ENCODE measurements around the gene STARD3.

Gene STARD3

DNA sequence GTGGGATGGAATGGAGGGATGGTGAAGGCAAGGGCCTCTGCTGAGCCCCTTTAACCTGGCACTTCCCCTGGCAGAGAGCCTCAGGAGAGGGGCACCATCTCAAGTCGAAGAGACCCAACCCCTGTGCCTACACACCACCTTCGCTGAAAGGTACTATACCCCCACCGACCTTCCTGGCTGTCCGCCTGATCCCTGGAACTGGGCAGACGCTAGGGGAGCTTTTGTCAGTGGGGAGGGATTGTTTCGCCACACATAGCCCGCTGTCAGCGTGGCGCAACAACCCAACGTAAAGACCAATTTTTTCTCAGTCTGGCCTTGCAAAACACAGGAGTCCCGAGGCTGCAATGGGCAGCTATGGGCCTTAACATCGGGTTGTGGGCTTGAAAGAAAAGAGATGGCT is 7.0 kb upstream of the STARD3 start:
- no peak overlapping the region for H3K4ac ChIP-seq (ENCODE audit: low read depth, low read length)
- no peak overlapping the region for H2BK120ac ChIP-seq (ENCODE audit: insufficient read depth, low read length, poor library complexity)
- H3K9ac ChIP-seq (ENCODE audit: low read length), result no peak overlapping the region
- no peak overlapping the region for H4K91ac ChIP-seq (ENCODE audit: low read depth, low read length)
- no peak overlapping the region for H2AFZ ChIP-seq (ENCODE audit: insufficient read depth, low read length, poor library complexity)
- no peak overlapping the region for H3K18ac ChIP-seq (ENCODE audit: low read length)
- no peak overlapping the region for H2BK5ac ChIP-seq (ENCODE audit: low read depth, low read length, poor library complexity)
- H4K8ac ChIP-seq (ENCODE audit: low read depth, low read length), result no peak overlapping the region
- H3K79me1 ChIP-seq (ENCODE audit: low read length), result peaks cover 3% of the 10 kb centered on the region
- peaks cover 37% of the 10 kb centered on the region for H3K27me3 ChIP-seq (ENCODE audit: insufficient read depth, low read length)
- no peak overlapping the region for H3K14ac ChIP-seq (ENCODE audit: low read length)
- DNase-seq, result peak in 1 of 2 donors; percentile 34
- H3K4me2 ChIP-seq (ENCODE audit: low read length), result no peak overlapping the region
- H3K36me3 ChIP-seq (ENCODE audit: control insufficient read depth in 1 of 2, insufficient read depth in 2 of 2, low read length in 2 of 2), result no peaks in the 10 kb centered on the region
- H2BK12ac ChIP-seq (ENCODE audit: low read length), result no peak overlapping the region
- H3K27ac ChIP-seq (ENCODE audit: low read depth, low read length), result no peak overlapping the region
- H4K12ac ChIP-seq (ENCODE audit: low read depth, low read length), result no peak overlapping the region
- no peak overlapping the region for H2AK5ac ChIP-seq (ENCODE audit: low read length)
- no peak overlapping the region for H3K4me3 ChIP-seq (ENCODE audit: low read depth, low read length)
- H3K9me3 ChIP-seq (ENCODE audit: insufficient read depth, low read depth, low read length), result no peaks in the 10 kb centered on the region
- H3K79me2 ChIP-seq (ENCODE audit: control insufficient read depth, insufficient read depth, low read length, poor library complexity), result no peaks in the 10 kb centered on the region
- WGBS (ENCODE audit: extremely low coverage, insufficient coverage, insufficient read length), result no CpG with 5 or more reads among the region's 12 CpGs
- H3K4me1 ChIP-seq (ENCODE audit: control insufficient read depth in 1 of 2, insufficient read depth in 2 of 2, low read length in 2 of 2), result peaks cover 8 to 13% of the 10 kb centered on the region in 2 experiments
- no peak overlapping the region for H3K23ac ChIP-seq (ENCODE audit: low read length)

DNA sequence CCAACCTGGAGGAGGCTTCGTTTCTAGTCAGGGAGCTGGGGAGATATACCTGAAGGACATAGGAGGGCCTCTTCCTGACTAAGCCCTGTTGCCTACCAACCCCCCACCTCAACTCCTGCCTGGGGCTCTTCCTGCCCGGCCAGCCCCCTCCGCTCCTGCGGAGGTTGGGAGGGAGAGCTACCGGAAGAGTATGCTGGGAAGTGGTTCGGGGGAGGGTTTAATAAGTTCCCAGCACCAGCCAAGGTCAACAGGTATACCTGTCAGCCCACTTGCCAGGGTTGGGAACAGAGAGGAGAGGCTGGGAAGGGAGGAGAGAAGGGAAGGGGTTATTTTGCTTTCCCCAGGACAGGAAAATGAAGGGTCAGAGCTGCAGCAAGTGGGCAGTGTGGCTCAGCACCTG is 5.5 kb upstream of the STARD3 start:
- Histone ChIP-seq H3K36me3 (ENCODE audit: control insufficient read depth in 1 of 2, insufficient read depth in 2 of 2, low read length in 2 of 2) (no peaks in the 10 kb centered on the region), H2AK5ac (ENCODE audit: low read length) (peak overlapping the region; percentile 32), H4K12ac (ENCODE audit: low read depth, low read length) (no peak overlapping the region), H3K23ac (ENCODE audit: low read length) (no peak overlapping the region), H3K18ac (ENCODE audit: low read length) (no peak overlapping the region), H3K14ac (ENCODE audit: low read length) (no peak overlapping the region), H3K4me3 (ENCODE audit: low read depth, low read length) (no peak overlapping the region), H3K79me1 (ENCODE audit: low read length) (peaks cover 3% of the 10 kb centered on the region), H3K4ac (ENCODE audit: low read depth, low read length) (no peak overlapping the region), H3K4me2 (ENCODE audit: low read length) (no peak overlapping the region), H2BK120ac (ENCODE audit: insufficient read depth, low read length, poor library complexity) (peak overlapping the region; percentile 46), H3K9me3 (ENCODE audit: insufficient read depth, low read depth, low read length) (no peaks in the 10 kb centered on the region), H3K9ac (ENCODE audit: low read length) (no peak overlapping the region), H4K91ac (ENCODE audit: low read depth, low read length) (peak overlapping the region; percentile 17), H3K27me3 (ENCODE audit: insufficient read depth, low read length) (peaks cover 22% of the 10 kb centered on the region), H3K79me2 (ENCODE audit: control insufficient read depth, insufficient read depth, low read length, poor library complexity) (no peaks in the 10 kb centered on the region), H3K27ac (ENCODE audit: low read depth, low read length) (no peak overlapping the region), H2BK12ac (ENCODE audit: low read length) (peak overlapping the region; percentile 19), H3K4me1 (ENCODE audit: control insufficient read depth in 1 of 2, insufficient read depth in 2 of 2, low read length in 2 of 2) (peaks cover 8 to 13% of the 10 kb centered on the region in 2 experiments), H2BK5ac (ENCODE audit: low read depth, low read length, poor library complexity) (no peak overlapping the region), H4K8ac (ENCODE audit: low read depth, low read length) (peak overlapping the region; percentile 63), H2AFZ (ENCODE audit: insufficient read depth, low read length, poor library complexity) (no peak overlapping the region)
- DNase-seq, result no peak
- WGBS (ENCODE audit: extremely low coverage, insufficient coverage, insufficient read length), result no CpG with 5 or more reads among the region's 6 CpGs

DNA sequence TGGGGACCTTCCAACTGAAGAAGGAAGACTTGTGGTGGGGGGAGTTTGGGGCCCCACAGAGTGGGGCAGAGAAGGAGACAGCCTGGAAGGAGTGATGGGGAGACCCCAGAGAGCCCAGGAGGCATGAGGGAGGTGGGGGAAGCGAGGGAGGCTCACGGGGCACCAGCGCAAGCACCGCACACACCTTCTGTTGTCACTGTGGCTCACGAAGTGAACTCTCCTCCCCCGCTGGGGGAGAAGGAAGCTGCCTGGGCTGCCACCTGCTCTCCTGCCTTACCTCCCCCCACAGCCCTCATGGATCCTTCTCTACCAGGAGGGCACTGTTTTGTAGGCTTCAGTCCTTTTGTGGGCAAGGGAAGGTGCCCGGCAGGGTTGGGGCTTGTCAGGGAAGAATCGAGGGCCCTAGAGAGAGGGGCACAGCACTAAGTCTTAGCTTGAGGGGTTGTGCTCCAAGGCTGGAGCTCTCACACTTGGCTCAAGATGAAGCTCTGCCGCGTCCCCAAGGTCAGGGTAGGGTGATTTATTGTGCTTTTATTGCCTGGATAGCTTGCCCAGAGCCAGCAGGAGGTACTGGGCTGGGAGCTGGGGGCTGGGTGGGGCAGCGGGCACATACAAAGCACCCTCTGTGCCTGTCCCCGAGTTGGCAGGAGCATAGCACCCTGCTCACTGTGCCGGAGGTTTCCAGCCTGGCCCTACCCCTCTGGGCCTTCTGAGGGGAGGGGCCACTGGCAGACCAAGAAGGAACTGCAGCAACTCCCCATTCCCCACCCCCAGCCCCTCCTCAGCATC is 4.6 kb upstream of the STARD3 start:
- Histone ChIP-seq H3K4me3 (ENCODE audit: low read depth, low read length) (no peak overlapping the region), H3K9ac (ENCODE audit: low read length) (no peak overlapping the region), H2AK5ac (ENCODE audit: low read length) (no peak overlapping the region), H2BK12ac (ENCODE audit: low read length) (no peak overlapping the region), H3K4me1 (ENCODE audit: control insufficient read depth in 1 of 2, insufficient read depth in 2 of 2, low read length in 2 of 2) (peaks cover 8 to 12% of the 10 kb centered on the region in 2 experiments), H3K27ac (ENCODE audit: low read depth, low read length) (no peak overlapping the region), H2BK120ac (ENCODE audit: insufficient read depth, low read length, poor library complexity) (no peak overlapping the region), H2AFZ (ENCODE audit: insufficient read depth, low read length, poor library complexity) (no peak overlapping the region), H3K18ac (ENCODE audit: low read length) (no peak overlapping the region), H3K4me2 (ENCODE audit: low read length) (no peak overlapping the region), H4K12ac (ENCODE audit: low read depth, low read length) (no peak overlapping the region), H3K79me1 (ENCODE audit: low read length) (peaks cover 9% of the 10 kb centered on the region), H3K4ac (ENCODE audit: low read depth, low read length) (no peak overlapping the region), H3K36me3 (ENCODE audit: control insufficient read depth in 1 of 2, insufficient read depth in 2 of 2, low read length in 2 of 2) (no peaks in the 10 kb centered on the region), H4K8ac (ENCODE audit: low read depth, low read length) (no peak overlapping the region), H3K23ac (ENCODE audit: low read length) (no peak overlapping the region), H3K9me3 (ENCODE audit: insufficient read depth, low read depth, low read length) (no peaks in the 10 kb centered on the region), H4K91ac (ENCODE audit: low read depth, low read length) (no peak overlapping the region), H2BK5ac (ENCODE audit: low read depth, low read length, poor library complexity) (no peak overlapping the region), H3K27me3 (ENCODE audit: insufficient read depth, low read length) (peaks cover 13% of the 10 kb centered on the region), H3K14ac (ENCODE audit: low read length) (no peak overlapping the region), H3K79me2 (ENCODE audit: control insufficient read depth, insufficient read depth, low read length, poor library complexity) (peaks cover 4% of the 10 kb centered on the region)
- no peak for DNase-seq
- no CpG with 5 or more reads among the region's 13 CpGs for WGBS (ENCODE audit: extremely low coverage, insufficient coverage, insufficient read length)

DNA sequence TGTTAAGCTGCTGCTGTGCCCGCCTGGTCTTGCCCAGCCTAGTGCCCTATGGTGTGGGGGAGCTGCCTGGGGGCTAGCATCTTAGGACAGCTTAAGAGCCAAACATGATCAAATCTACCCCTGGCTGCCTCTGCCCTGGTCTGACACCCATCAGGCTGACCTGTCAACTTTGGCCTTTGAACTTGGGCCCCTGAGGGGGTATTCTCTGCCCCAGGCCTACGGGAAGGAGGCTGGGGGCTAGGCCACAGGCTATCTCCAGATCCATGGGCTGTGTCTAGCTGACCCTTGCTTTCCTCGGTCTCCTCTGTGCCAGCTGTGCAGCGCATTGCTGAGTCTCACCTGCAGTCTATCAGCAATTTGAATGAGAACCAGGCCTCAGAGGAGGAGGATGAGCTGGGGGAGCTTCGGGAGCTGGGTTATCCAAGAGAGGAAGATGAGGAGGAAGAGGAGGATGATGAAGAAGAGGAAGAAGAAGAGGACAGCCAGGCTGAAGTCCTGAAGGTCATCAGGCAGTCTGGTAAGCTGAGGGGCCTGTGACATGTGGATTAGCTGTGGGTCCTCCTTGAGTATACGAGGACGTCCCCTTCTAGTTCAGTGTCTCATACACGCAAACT is 3.3 kb upstream of the STARD3 start:
- H2BK12ac ChIP-seq (ENCODE audit: low read length), result no peak overlapping the region
- DNase-seq, result no peak
- H3K4me2 ChIP-seq (ENCODE audit: low read length), result no peak overlapping the region
- H3K79me1 ChIP-seq (ENCODE audit: low read length), result peaks cover 10% of the 10 kb centered on the region
- no peak overlapping the region for H3K4me3 ChIP-seq (ENCODE audit: low read depth, low read length)
- no peak overlapping the region for H3K27ac ChIP-seq (ENCODE audit: low read depth, low read length)
- no peak overlapping the region for H2AFZ ChIP-seq (ENCODE audit: insufficient read depth, low read length, poor library complexity)
- no peak overlapping the region for H3K23ac ChIP-seq (ENCODE audit: low read length)
- H3K4me1 ChIP-seq (ENCODE audit: control insufficient read depth in 1 of 2, insufficient read depth in 2 of 2, low read length in 2 of 2), result peaks cover 16% of the 10 kb centered on the region in 2 experiments
- H3K18ac ChIP-seq (ENCODE audit: low read length), result no peak overlapping the region
- no peak overlapping the region for H3K4ac ChIP-seq (ENCODE audit: low read depth, low read length)
- H3K27me3 ChIP-seq (ENCODE audit: insufficient read depth, low read length), result peaks cover under 1% of the 10 kb centered on the region
- no peaks in the 10 kb centered on the region for H3K9me3 ChIP-seq (ENCODE audit: insufficient read depth, low read depth, low read length)
- H2AK5ac ChIP-seq (ENCODE audit: low read length), result no peak overlapping the region
- H3K36me3 ChIP-seq (ENCODE audit: control insufficient read depth in 1 of 2, insufficient read depth in 2 of 2, low read length in 2 of 2), result no peaks in the 10 kb centered on the region
- no peak overlapping the region for H4K12ac ChIP-seq (ENCODE audit: low read depth, low read length)
- H4K8ac ChIP-seq (ENCODE audit: low read depth, low read length), result no peak overlapping the region
- H3K14ac ChIP-seq (ENCODE audit: low read length), result no peak overlapping the region
- no peak overlapping the region for H3K9ac ChIP-seq (ENCODE audit: low read length)
- no peak overlapping the region for H2BK5ac ChIP-seq (ENCODE audit: low read depth, low read length, poor library complexity)
- peaks cover 4% of the 10 kb centered on the region for H3K79me2 ChIP-seq (ENCODE audit: control insufficient read depth, insufficient read depth, low read length, poor library complexity)
- H2BK120ac ChIP-seq (ENCODE audit: insufficient read depth, low read length, poor library complexity), result no peak overlapping the region
- H4K91ac ChIP-seq (ENCODE audit: low read depth, low read length), result no peak overlapping the region
- no CpG with 5 or more reads among the region's 8 CpGs for WGBS (ENCODE audit: extremely low coverage, insufficient coverage, insufficient read length)
